Ramos (cell line): Measurements from ENCODE around the gene ERMN.
"Not testable (repeated sequence)": the region's sequence is repeated elsewhere in the genome, so short reads cannot be mapped to it uniquely, and the experiment has no call there.

Experiments
- in situ Hi-C: fragments of 300-500 bp; cut with MboI; formaldehyde crosslinking; loops from one replicate; pipeline ENCODE4 v1.14.3; 2022; ENCODE audit warnings: low sequenced_read_pairs; ENCODE audit not compliant: unreplicated experiment

The ERMN gene, protein sequence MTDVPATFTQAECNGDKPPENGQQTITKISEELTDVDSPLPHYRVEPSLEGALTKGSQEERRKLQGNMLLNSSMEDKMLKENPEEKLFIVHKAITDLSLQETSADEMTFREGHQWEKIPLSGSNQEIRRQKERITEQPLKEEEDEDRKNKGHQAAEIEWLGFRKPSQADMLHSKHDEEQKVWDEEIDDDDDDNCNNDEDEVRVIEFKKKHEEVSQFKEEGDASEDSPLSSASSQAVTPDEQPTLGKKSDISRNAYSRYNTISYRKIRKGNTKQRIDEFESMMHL

DNA sequence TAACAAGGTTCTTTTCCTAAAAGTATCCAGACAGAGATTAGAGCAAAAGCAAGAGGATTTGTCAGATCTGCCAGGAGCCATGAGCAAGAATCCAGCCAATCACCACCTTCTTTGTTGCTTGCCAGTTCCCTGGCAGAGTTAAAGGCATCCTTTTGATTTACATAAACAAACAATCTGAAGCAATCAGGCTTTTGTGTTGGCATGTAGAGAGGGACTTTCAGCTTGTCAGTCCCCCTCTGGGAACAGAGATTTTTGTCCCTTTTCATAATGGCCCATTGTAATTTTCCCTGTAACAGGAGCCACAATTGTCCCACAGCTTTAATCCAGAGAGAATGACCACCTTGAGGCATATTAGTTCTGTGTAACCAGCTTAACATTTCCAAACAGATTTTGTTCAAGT is at the start of gene ERMN:
ERMN (minus strand) TSS at position 39 of the 400 bp plus-strand sequence. CDS start 182 bp downstream, outside the sequence.
- in situ Hi-C loops: loop anchor here (10.0 kb wide), 1 partner anchor 139 kb away; no protein-coding TSS in a partner anchor

DNA sequence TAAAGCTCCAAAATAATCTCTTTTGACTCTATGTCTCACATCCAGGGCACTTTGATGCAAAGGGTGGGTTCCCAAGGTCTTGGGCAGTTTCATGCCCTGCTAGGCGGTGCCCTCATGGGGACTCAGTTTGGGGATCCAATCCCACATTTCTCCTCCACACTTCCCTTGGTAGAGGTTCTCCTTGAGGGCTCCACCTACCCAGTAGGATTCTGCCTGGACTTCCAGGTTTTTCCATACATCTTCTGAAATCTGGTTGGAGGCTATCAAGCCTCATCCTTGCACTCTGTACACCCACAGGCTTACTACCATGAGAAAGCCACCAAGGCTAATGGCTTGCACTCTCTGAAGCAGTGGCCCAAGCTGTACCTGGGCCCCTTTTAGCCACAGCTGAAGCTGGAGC is 49.8 kb upstream of the ERMN start:
- in situ Hi-C loops: no loop called here

DNA sequence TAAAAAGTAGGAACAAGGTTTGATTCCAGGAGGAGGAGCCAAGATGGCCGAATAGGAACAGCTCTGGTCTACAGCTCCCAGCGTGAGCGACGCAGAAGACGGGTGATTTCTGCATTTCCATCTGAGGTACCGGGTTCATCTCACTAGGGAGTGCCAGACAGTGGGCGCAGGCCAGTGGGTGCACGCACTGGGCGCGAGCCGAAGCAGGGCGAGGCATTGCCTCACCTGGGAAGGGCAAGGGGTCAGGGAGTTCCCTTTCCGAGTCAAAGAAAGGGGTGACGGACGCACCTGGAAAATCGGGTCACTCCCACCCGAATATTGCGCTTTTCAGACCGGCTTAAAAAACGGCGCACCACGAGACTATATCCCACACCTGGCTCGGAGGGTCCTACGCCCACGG is 42.9 kb upstream of the ERMN start:
- in situ Hi-C loops: not testable (repeated sequence)

DNA sequence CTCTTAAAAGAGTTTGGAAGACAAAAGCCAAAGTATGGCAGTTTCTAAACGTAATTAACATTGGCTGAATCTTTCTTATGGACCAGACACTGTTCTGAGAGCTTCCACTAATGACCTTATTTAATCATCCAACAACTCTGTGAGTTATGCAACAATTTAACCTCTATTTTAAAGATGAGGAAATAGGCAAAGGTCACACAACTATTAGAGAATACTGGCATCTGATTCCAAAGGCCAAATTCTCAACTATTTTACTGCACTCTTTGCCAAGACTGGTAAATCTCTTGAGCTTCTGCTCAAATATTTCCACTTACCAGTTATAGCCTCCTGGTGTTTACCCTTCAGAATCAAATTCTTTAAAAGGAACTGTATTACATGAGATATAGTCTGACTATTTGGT is 42.1 kb upstream of the ERMN start:
- in situ Hi-C loops: no loop called here

DNA sequence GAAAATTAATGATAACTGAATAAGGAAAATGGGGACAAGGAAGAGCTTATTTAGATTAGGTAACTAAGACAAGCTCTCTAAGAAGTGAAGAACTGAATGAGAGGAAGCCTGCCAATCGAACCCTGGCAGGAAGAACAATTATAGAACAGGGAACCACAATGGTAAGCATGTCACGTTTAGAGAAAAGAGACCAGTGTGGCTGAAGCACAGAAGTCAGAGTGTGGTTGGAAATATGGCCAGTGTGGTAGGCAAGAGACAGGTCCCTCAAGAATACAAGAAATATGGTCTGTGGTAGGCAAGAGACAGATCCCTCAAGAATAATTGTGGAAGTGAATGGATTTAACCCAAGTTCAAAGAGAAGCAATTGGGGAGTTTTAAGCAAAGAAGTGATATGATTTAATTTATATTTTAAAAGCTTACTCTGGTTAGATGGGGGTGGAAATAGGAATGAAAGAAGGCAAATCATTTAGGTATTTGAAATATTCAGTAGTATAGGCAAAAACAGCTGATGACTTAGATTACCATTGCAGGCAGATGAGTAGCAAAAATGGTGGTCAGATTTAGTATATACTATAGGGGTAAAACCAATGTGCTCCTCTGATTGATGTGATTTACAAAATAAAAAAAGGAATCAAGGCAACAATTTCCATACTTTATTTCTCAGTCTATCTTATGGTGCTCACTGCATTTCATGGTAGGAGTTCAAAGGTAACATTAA is 38.8 kb upstream of the ERMN start:
- in situ Hi-C loops: no loop called here

DNA sequence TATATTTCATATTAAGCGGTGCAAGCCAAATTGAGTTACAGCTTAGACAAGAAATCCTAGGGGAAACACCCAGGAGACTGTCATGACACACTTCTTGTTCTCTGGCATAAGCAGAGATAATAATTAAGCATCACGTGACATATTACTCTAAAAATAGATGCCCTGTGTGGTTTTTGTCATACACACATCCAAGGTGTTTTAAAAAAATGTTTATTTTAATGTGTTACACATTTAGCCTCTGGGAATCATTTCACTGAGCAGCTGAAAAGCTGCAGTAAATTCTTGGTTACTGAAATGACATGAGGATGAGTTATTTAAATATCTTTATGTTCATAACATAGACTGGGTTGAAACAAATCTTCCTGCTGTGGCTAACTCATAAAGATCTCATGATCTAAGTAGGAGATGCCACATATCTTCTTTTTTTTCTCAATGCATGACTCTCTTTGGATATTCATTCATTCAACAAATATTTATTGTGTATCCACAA is 38.0 kb upstream of the ERMN start:
- in situ Hi-C loops: no loop called here

DNA sequence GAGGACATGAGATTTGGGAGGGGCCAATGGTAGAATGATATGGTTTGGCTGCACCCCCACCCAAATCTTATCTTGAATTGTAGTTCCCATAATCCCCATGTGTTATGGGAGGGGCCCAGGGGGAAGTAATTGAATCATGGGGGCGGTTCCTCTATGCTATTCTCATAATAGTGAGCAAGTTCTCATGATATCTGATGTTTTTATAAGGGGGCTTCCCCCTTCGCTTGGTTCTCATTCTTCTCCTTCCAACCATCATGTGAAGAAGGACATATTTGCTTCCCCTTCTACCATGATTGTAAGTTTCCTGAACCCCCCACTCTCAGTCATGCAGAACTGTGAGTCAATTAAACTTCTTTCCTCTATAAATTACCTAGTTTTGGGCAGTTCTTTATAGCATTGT is 37.0 kb upstream of the ERMN start:
- in situ Hi-C loops: no loop called here

DNA sequence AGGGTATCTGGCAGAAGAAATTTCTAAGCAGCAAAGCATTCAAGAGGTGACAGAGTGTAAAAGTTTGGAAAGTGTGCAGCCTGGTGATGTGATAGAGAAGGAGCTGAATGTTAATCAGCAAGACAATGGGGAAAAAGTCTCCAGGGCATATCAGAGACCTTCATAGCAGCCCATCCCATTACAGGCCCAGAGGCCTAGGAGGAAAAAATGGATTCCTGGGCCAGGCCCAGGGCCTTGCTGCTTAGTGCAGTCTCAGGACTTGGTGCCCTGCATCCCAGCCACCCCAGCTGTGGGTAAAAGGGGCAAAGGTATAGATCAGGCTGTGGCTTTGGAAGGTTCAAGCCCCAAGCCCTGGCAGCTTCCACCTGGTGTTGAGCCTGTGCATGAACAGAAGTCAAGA is 35.9 kb upstream of the ERMN start:
- in situ Hi-C loops: no loop called here

DNA sequence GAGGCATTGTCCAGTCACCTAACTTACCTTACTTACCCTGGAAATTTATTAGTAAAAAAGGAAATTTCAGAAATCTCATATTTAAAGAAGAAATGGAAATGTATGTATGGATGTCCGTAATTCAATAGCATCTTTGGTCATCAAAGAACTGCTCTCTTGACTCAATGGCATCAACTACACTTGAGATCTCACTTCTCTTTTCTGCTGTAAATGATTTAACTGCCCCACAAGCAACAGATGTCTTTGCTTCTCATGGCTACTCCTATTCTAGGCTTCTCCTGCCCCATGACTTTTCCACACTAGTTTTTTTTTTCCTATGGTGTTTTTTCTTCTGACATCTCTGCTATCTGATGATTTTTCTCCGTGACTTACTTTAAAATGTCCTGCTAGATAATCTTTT is 34.0 kb upstream of the ERMN start:
- in situ Hi-C loops: no loop called here

DNA sequence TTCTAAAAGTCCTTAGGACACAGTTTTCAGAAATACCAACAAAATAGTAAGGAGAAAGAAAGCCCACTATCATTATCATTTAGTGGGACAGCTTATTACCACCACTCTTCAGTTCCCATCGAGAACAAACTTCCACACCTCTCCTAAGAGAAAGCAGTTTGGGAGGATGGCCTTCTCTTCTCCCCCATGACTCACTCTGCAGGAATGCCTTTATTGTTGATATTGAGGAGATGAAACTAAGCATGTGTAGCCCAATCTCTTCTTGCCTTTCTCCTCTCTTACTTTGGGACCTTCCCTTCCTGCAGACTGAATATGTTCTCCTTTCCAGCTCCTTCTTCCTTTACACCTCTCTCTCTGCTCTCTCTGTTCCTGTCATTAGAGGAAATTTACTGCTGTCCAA is 30.0 kb upstream of the ERMN start:
- in situ Hi-C loops: no loop called here

DNA sequence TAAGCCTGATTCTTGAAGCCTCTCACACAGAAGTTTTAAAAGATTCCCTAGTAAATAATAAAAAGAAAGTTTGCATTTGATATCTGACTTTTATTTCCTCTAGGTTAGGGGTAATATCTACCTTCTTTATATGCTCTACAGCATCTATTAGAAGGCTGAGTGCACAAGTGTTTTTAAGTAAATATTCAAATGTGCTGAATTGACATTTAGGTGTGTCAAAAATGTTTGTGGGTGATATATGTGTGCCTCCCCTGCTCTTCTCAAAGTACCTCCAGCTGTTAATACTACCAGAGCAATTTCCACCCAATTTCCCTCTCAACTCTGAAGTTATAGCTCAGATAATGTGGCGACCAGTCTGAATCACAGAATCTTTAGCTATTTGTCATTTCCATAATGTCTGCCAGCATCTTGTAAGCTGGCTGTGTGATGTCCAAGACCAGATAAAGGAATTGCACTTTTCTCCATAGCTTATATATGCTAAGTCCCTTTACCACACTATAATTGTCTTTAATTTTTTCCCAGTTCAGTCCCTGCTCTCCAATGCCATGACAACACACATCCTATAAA is 24.4 kb upstream of the ERMN start:
- in situ Hi-C loops: no loop called here

DNA sequence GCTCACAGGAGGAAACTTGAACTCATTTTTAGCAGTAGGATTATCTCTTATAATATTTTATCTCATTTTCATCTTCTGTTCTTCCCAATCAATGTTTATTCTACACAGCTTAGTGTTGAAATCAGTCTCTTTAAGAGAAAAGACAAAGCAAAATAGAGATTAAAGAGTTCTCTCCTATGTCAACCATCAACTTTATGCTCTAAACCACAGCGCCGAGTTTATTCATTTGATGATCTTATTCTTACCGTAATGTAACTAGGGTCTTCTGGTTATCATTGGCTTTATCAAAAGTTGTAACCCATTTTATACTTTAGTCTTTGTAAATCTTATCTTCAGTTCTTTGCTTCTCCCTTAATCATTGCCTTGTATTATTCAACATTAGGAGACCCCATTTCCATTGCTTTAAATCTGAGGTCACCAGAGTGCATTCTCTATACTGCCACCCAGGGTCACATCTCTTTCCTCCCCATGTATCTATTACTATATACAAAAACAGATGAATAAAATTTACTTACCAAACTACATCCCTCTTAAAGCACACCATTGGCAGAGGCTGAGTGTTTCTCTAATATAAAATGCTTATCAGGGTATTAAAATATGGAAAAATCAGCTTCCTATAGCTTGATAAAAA is 22.8 kb upstream of the ERMN start:
- in situ Hi-C loops: no loop called here

DNA sequence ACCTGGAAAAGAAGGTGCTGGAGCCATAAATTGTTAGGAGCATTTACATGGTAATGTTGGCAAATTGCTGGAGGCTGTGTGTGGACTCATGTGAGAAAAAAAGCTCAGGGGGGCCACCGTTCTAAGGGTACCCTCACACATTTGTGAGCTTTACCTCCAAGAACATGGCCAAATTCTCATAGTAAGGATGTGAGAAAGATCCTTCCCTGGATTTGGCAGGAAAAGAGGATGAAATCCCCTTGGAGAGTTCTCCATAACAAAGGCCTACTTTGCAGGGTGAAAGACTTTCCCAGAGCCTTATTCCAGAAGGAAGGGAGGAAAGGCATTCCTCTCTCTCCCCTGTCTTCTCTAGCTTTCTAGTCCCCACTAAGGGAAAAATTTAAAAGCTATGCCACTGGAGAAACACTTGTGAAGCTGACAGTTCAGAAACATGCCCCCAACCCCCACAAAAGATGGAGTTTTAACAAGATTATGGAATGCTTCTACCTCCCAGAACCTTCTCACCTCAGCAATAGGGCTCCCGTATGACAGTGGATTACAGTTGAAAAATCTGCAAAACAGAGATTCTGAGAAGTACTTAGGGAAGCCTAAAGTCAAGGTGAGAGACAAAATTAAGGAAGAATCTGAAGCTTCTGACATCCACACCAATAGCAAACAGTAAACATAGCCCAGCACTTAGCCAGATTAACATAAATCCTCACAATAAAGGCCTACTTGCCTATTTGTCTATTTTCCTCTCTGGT is 20.2 kb upstream of the ERMN start:
- in situ Hi-C loops: no loop called here

DNA sequence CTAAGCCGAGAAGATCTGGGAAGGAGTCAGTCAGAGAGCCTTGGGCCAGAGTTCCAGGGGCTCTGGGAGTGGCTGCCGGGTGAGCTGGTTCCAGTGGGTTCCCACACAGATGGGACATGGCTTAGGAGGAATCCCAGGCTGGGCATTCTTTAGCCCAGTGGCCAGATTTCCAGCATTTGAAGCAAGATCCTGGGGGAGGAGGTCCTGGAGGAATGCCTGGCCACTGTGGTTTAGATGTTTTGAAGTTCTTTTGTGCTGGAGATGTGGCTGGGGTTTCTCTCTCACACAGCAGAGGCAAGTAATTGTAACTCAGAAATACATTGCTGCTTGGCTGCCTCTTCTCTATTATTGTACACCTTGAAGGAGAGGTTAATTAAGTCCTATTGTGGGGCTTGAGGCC is 15.8 kb upstream of the ERMN start:
- in situ Hi-C loops: not testable (repeated sequence)

DNA sequence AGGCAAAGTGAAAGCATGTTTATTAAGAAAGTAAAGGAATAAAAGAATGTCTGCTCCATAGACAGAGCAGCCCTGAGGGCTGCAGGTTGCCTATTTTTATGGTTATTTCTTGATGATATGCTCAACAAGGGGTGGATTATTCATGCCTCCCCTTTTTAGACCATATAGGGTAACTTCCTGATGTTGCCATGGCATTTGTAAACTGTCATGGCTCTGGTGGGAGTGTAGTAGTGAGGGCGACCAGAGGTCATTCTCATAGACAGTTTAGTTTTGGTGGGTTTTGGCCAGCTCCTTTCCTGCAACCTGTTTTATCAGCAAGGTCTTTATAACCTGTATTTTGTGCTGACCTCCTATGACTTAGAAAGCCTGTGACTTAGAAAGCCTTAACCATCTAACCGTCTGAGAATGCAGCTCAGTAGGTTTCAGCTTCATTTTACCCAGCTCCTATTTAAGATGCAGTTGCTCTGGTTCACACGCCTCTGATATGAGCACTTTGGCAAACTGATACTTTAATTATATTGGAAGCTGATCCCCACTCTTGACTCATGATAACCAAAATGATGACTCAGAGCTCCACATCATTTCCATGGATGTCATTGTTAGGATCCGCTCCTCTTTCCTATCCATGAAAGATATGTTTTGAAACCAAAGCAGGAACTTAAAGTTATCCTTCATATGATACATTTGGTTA is 14.5 kb upstream of the ERMN start:
- in situ Hi-C loops: no loop called here

DNA sequence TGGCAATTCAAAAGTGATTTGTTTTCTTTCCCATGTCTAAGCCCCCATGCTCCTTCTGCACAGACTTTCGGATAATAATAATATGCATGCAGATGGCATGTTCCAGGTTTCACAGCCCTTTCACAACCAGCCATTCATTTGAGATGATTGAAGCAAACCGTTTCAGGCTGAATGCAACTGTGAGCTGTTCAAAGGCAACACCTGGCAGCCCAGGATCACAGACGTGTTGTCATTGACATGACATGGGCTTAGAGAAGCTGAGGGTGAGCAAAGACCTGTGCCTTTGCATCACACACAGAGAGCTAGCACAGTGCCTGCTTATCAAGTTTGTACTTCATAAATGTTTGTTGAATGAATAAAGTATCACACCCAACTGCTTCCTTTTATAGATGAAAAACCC is 12.4 kb upstream of the ERMN start:
- in situ Hi-C loops: no loop called here

DNA sequence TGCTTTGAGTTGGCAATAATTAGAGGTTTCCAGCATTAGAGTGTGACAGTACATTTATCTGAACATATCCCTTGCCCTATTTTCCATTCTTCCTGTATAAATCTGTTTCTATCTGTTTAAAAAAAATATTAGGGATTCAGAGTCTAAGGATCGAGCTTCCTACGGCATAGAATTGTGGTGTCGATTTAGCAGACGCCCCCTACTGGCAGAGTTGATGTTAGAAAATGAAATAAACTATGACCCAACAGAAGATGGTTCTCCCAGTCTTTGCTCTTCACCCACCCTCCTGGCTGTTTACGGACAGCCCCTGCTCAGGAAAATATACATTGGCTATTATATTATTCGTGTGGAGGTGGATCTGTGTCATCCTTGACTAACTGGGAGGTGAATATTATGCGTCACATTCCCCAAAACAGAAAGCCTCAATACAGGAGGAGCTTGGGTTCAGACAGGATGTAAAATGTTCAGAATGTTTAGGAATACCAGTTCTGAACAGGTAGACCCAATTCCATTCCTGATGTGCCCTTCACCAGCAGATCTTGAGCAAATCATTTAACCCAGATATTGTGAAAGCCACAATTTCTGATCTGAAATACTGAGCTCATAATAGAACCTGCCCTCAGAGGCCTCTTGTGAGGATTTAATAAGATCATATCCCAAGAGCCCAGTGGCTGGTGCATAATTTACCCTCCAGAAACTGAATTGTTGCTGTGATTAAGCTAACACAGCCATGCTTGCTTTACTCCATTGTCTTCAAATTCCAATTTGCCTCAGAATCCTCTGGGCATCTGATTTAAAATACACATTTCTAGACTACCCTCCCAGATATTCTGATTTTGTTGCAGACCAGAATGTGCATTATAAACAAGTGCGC is 10.8 kb upstream of the ERMN start:
- in situ Hi-C loops: no loop called here

DNA sequence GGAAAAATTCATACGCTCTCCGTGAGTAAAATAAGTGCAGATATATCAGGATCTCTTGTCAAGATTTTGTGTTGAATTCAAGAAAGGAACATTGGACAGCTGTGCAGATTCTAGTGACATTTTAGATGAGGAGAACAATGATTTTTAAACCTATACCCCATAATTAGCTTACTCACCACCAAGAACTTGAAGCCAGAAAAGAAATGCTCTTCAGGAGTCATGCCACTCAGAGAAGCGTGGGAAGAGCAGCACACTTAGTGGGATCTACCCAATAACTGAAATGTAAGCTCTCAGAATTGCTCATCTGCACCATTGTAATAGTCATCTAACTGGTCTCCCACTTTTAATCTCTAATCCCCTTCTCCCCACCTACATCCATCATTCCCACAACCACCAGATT is 9.2 kb upstream of the ERMN start:
- in situ Hi-C loops: no loop called here

DNA sequence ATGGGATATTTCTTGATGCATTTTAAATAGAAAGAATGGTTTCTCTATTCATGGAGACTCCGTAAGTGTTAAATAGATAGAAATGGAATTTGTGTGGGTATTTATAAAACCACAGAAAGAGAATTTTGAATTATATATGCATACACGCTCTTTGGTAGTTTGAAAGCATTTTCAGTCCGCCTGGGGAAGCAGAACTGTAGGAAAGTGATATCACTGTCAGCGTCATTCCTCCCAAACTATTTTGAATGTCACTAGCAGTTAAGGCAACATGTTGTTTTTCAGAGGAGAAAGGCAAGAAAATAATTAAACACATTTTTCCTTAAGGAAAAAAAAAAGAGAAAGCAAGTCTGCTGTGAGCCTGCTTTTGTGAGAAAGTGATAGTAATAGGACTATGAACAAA is 8.7 kb upstream of the ERMN start:
- in situ Hi-C loops: no loop called here
